Type B pancreatic cell (in vitro differentiated cells): ENCODE measurements around the gene IL21R. TPM values are rescaled to one million over a fixed set of nuclear protein-coding genes. Genes with fewer than 3 reads are reported as not detected.
"Not testable (repeated sequence)": the region's sequence is repeated elsewhere in the genome, so short reads cannot be mapped to it uniquely, and the experiment has no call there.

ENCODE experiments used
- DNase-seq: peaks from one replicate; pipeline ENCODE4 v3.0.0; 2021; ENCODE audit warnings: mixed read lengths; ENCODE audit not compliant: unreplicated experiment; ENCODE audit errors: extremely low spot score
- H3K27ac Mint-ChIP-seq: 2 replicates; pipeline ENCODE4 v1.8.0; 2021; ENCODE audit warnings: mild to moderate bottlenecking, mixed read lengths
- H3K27me3 Mint-ChIP-seq: 2 replicates; pipeline ENCODE4 v1.8.0; 2021; ENCODE audit warnings: mixed read lengths
- H3K36me3 Mint-ChIP-seq: 2 replicates; pipeline ENCODE4 v1.8.0; 2021; ENCODE audit warnings: mixed read lengths
- H3K4me1 Mint-ChIP-seq: one replicate; pipeline ENCODE4 v1.8.0; 2021; ENCODE audit warnings: mixed read lengths; ENCODE audit not compliant: unreplicated experiment
- H3K4me3 Mint-ChIP-seq: 2 replicates; pipeline ENCODE4 v1.8.0; 2021; ENCODE audit warnings: mild to moderate bottlenecking, mixed read lengths
- H3K9me3 Mint-ChIP-seq: 2 replicates; pipeline ENCODE4 v1.8.0; 2021; ENCODE audit warnings: mixed read lengths
- total RNA-seq: library from RNA; stranded (reverse); gene quantifications from 2 replicates; pipeline ENCODE4 v1.2.1, GENCODE V29; 2021; ENCODE audit warnings: low replicate concordance
- TF ChIP-seq, protein P1 (sequence below): fragments of 200-600 bp; sonication (generic); conservative IDR thresholded peaks from 2 replicates; pipeline ENCODE4 v1.5.0; 2021; ENCODE audit warnings: antibody characterized with exemption, mild to moderate bottlenecking

IL21R gene
- total RNA-seq, 1 donor from 2014 or later: 0.29 TPM

DNA sequence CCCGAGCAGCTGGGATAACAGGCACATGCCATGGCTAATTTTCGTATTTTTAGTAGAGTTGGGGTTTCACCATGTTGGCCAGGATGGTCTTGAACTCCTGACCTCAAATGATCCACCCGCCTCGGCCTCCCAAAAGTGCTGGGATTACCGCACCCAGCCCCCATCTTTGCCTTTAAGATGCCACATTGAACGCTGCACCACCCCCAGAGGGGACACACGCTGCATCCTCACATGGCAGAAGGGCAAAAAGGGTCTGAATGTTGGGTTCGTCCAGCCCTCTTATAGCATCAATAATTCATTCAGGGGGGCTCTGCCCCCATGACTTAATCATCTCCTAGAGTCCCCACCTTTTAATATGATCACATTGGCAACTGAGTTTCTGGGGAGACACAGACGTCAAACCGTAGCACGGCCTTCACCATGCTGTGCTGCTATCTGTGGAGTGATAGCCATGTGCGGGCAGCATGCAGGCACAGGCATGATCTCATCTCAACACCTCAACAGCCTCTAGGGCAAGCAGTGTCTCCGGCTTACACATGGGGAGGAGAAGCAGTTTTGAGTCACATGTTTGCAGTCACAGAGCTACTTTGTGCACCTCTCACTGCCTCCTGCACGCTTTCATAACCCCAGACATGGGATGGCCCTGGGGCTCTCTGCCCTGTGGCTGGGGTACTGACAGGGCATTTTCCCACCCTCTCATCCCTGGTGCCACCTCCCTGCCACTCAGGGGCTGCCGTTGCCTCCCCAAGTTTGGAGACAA, 30.0 kb downstream of the IL21R start:
- Mint-ChIP-seq H3K4me3 (no peak overlapping the region), H3K27me3 (no peaks in the 10 kb centered on the region), H3K9me3 (no peaks in the 10 kb centered on the region), H3K4me1 (no peaks in the 10 kb centered on the region), H3K36me3 (no peaks in the 10 kb centered on the region), H3K27ac (peak overlapping the region; percentile 78)
- peak; percentile 44 for DNase-seq
- TF ChIP-seq, protein P1, sequence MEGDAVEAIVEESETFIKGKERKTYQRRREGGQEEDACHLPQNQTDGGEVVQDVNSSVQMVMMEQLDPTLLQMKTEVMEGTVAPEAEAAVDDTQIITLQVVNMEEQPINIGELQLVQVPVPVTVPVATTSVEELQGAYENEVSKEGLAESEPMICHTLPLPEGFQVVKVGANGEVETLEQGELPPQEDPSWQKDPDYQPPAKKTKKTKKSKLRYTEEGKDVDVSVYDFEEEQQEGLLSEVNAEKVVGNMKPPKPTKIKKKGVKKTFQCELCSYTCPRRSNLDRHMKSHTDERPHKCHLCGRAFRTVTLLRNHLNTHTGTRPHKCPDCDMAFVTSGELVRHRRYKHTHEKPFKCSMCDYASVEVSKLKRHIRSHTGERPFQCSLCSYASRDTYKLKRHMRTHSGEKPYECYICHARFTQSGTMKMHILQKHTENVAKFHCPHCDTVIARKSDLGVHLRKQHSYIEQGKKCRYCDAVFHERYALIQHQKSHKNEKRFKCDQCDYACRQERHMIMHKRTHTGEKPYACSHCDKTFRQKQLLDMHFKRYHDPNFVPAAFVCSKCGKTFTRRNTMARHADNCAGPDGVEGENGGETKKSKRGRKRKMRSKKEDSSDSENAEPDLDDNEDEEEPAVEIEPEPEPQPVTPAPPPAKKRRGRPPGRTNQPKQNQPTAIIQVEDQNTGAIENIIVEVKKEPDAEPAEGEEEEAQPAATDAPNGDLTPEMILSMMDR: no peak

DNA sequence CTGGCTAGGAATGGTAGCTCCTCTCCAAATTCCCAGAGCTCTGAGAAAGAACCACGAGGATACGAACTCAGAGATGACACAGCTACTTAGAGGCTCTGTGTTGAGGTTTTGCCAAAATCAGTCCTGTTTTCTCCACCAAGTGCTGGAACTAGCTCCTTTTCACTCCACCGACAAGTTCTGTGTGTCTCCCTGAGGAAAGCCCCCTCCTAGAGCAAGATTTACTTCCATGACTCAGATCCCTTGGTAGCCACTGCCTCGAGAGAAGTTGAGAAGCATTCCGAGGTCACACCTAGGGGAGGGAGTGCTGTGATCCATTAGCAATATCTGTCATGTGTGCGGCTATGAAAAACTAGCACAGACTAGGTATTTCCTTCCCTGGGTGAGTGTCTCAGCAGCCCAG, 30.6 kb downstream of the IL21R start:
- Mint-ChIP-seq H3K27ac (peak overlapping the region; percentile 78), H3K36me3 (no peaks in the 10 kb centered on the region), H3K9me3 (no peaks in the 10 kb centered on the region), H3K4me1 (no peaks in the 10 kb centered on the region), H3K4me3 (peak overlapping the region; percentile 7), H3K27me3 (no peaks in the 10 kb centered on the region)
- TF ChIP-seq, protein P1: no peak
- peak; percentile 61 for DNase-seq

DNA sequence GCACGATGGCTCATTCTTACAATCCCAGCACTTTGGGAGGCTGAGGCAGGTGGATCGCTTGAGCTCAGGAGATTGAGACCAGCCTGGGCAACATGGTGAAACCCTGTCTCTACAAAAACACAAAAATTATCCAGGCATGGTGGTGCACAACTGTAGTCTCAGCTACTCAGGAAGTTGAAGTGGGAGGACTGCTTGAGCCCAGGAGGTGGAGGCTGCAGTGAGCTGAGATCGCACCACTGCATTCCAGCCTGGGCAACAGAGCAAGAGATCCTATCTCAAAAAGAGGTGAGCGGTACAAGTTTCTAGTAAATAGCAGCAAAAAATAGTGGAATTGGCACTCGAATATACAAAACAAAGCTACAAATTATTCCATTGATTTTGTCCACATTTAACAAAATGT, 31.2 kb downstream of the IL21R start:
- peak overlapping the region; percentile 78 for H3K27ac Mint-ChIP-seq
- peak; percentile 8 for DNase-seq
- not testable (repeated sequence) for H3K4me1 Mint-ChIP-seq, H3K36me3 Mint-ChIP-seq, H3K9me3 Mint-ChIP-seq, H3K4me3 Mint-ChIP-seq, H3K27me3 Mint-ChIP-seq

DNA sequence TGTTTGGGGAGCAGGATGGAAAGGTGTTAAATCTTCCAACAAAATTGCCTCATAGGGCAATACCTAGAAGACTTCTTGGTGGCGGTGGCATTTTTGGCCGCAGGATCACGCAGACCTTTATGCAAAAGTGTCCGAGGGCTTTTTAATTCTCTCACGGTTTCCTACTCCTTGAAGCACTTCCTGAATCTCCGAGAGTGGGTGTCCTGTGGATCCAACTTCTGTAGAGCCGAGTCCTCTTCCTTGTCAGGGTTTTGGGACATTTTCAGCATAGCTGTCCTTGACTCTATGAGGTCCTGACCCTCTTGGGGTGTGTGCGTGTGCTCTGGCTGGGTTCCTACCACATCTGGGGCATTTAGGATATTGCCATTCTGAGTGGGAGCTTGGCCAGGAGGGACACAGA, 31.7 kb downstream of the IL21R start:
- no peaks in the 10 kb centered on the region for H3K4me1 Mint-ChIP-seq
- DNase-seq: no peak
- no peaks in the 10 kb centered on the region for H3K9me3 Mint-ChIP-seq
- no peaks in the 10 kb centered on the region for H3K27me3 Mint-ChIP-seq
- H3K36me3 Mint-ChIP-seq: no peaks in the 10 kb centered on the region
- TF ChIP-seq, protein P1: no peak
- H3K27ac Mint-ChIP-seq: no peak overlapping the region
- H3K4me3 Mint-ChIP-seq: no peak overlapping the region

DNA sequence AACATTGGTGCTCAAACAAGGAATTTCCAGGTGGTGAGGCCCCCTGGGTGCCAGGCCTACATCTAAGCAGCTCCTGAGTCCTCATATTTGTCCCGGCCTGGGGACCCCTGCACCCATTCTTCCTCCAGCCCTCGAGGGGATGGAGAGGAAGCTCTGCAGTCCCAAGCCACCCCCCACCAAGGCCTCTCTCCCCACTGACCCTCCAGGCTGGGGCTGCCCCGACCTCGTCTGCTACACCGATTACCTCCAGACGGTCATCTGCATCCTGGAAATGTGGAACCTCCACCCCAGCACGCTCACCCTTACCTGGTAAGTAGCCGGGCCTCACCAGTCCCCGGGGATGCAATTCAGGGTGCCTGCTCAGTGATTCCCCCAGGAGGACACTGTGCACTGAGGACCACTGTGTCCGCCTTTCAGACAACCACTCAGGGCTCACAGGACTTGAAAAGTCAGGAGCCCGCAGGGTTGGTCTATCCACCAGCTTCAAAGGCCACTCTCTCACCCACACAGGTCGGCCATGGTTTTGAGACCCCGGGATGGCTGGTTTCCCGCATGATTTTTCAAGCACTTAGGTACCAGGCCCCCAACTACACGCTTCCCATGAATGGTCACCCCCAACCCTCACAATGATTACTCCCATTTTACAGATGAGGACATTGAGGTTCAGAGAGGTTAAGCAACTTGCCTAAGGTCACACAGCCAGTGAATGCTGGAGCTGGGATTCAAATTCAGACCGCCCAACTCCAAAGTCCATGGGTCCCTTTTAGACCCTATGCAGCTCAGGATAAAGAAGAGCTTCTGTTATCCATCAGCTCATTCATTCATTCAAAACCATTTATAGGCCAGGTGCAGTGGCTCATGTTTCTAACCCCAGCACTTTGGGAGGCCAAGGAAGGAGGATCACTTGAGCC, 32.4 kb downstream of the IL21R start:
- TF ChIP-seq, protein P1: no peak
- DNase-seq: peak; percentile 51
- Mint-ChIP-seq H3K4me3 (no peak overlapping the region), H3K9me3 (no peaks in the 10 kb centered on the region), H3K27me3 (peaks cover 3% of the 10 kb centered on the region), H3K4me1 (peaks cover 2% of the 10 kb centered on the region), H3K36me3 (no peaks in the 10 kb centered on the region), H3K27ac (no peak overlapping the region)

DNA sequence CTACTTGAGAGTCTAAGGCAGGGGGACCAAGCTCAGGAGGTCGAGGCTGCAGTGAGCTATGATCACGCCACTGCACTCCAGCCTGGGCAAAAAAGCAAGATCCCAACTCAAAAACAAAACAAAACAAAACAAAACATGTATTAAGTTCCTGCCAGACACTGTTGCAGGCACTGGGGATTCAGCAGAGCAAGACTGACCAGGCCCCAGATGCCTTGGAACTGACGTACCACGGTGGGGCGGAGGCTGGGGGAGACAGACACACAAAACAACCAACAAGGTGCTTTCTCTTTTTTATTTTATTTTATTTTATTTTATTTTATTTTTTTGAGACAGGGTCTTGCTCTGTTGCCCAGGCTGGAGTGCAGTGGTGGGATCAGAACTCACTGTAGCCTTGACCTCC, 33.2 kb downstream of the IL21R start:
- peak; percentile 31 for DNase-seq
- not testable (repeated sequence) for H3K9me3 Mint-ChIP-seq, H3K4me3 Mint-ChIP-seq, H3K27me3 Mint-ChIP-seq, H3K36me3 Mint-ChIP-seq, H3K27ac Mint-ChIP-seq, H3K4me1 Mint-ChIP-seq
